ENCODE measurements around the gene NPR2.

GRCh38 chr9:35792024-35792813 is 828 bp downstream of the NPR2 start:
- TF ChIP-seq, protein P1, sequence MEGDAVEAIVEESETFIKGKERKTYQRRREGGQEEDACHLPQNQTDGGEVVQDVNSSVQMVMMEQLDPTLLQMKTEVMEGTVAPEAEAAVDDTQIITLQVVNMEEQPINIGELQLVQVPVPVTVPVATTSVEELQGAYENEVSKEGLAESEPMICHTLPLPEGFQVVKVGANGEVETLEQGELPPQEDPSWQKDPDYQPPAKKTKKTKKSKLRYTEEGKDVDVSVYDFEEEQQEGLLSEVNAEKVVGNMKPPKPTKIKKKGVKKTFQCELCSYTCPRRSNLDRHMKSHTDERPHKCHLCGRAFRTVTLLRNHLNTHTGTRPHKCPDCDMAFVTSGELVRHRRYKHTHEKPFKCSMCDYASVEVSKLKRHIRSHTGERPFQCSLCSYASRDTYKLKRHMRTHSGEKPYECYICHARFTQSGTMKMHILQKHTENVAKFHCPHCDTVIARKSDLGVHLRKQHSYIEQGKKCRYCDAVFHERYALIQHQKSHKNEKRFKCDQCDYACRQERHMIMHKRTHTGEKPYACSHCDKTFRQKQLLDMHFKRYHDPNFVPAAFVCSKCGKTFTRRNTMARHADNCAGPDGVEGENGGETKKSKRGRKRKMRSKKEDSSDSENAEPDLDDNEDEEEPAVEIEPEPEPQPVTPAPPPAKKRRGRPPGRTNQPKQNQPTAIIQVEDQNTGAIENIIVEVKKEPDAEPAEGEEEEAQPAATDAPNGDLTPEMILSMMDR (IDR thresholded peaks at IDR 0.05), result no peak
- TF ChIP-seq POLR2A (IDR thresholded peaks at IDR 0.05), result no peak
